Posterior cingulate gyrus (tissue), 11 donors: ENCODE data around the gene MPPED1.

Source experiments
- DNase-seq, 10 donors: peaks; one replicate each; pipeline versions ENCODE4 v3.0.0 to v3.0.0-alpha.2; 2020 to 2021; ENCODE audit warnings: mixed read lengths in 3 of 10
- intact Hi-C: fragments of 100-400 bp; cut with DNase I; formaldehyde crosslinking; loops from one replicate; pipeline ENCODE4 v1.15.1; 2023

MPPED1 gene

GRCh38 chr22:43425976-43426785 is 14.4 kb downstream of the MPPED1 start:
- intact Hi-C loops = no loop called here
- DNase-seq = peak in 3 of 10 donors; percentile 61 to 74 (median 74)

GRCh38 chr22:43426816-43427215 is 15.0 kb downstream of the MPPED1 start:
- intact Hi-C loops = no loop called here
- peak in 3 of 10 donors; percentile 35 to 84 (median 67) for DNase-seq

- intact Hi-C loops = no loop called here
- peak in 3 of 10 donors; percentile 56 to 87 (median 75) for DNase-seq
Observed at GRCh38 chr22:43427296-43428004, 15.6 kb downstream of the MPPED1 start.

DNA sequence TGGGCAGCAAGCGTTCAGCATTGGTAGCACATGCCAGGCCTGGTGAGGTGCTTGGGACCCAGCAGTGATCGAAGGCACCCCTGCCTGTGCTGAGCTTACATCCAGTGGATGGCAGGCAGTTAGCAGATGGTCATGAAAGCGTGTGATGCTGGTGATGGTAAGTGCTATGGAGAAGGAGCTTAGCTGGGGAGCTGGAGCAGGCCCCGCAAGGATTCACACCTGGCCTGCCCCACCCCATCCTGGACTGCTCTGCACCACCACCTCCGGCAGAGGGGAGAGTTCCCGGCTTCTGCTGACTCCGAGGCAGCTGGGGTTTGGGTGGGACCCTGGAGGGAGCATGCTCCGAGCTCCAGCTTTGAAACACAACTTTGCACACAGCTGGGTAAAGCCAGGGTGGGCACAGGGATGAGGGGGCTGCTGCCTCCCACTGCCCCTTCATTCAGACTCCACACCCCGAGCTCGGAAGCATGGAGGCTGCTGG is 16.2 kb downstream of the MPPED1 start:
- DNase-seq = peak in 3 of 10 donors; percentile 69 to 73 (median 71)
- intact Hi-C loops = no loop called here

- intact Hi-C loops = no loop called here
- DNase-seq = peak in 2 of 10 donors; percentile 17 to 34
Observed at GRCh38 chr22:43428521-43428920, 16.7 kb downstream of the MPPED1 start.

GRCh38 chr22:43429426-43429825 is 17.6 kb downstream of the MPPED1 start:
- intact Hi-C loops = no loop called here
- peak in 3 of 10 donors; percentile 66 to 83 (median 70) for DNase-seq

DNA sequence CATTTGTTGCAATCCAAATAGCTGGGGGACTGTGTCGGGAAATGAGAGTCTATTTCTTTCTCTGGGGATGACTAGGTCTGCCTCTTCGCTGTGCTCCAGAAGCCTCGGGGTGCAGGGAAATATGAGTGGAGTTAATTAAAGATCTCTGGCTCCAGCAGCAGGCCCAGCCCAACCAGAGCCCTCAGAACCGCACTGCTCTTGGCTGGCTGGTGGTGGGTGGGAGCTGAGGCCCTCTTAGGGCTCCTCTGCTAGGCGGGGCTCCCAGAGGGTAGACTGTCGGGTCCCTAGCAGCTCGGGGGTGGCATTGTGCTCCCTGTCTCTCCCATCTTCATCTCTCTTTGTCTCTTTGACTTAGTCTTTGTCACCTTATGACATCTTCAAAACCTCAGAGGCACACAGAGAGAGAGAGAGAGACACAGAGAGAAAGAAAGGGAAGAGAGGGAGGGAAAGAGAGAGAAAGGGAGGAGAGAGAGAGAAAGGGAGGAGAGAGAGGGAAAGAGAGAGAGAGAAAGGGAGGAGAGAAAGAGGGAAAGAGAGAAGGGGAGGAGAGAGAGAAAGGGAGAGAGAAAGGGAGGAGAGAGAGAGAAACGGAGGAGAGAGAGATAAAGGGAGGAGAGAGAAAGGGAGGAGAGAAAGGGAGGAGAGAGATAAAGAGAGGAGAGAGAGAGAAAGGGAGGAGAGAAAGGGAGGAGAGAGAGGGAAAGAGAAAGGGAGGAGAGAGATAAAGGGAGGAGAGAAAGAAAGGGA is 20.2 kb downstream of the MPPED1 start:
- intact Hi-C loops = no loop called here
- peak in 1 of 10 donors; percentile 65 for DNase-seq

- intact Hi-C loops = no loop called here
- DNase-seq = peak in 3 of 10 donors; percentile 57 to 63 (median 59)
Observed at GRCh38 chr22:43432883-43433415, 21.1 kb downstream of the MPPED1 start.

DNA sequence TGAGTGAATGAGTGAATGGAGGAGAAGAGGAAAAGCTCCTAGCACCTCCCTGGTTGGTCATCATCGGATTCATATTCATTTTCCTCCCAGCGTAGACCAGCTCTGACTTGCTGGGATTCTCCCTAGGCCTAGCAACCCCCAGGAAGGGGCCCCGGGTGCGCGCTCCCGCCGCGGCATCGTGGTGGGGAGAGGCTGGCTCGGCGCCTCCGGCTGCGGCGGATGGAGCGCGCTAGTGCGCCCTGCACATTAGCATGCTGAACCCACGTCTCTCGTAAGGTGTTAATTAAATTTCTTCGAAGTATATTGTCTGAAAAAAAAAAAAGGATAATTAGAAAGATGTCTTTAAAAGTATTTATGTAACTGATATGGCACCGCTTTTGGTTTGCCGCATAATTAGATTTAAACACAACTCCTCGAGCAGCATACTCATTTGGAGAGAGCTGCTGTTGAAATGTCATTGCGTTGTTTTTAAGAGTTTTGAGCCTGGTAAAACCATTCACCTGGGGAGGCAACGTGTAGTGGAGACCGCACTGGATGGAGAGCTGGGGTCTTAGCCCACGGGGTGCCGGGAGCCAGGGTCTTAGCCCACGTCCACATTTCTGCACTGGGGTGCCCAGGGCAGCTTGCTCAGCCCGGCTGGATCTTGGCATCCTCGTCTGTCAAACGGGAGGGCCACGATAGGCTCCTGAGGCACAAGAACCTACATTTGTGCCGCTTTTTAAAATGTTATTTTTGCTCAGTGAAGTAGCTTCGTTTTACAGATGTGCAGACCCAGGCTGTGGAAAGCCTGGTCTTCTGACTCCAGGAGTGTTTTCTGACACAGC is 21.8 kb downstream of the MPPED1 start:
- intact Hi-C loops = no loop called here
- peak in 4 of 10 donors; percentile 5 to 81 (median 76) for DNase-seq

DNA sequence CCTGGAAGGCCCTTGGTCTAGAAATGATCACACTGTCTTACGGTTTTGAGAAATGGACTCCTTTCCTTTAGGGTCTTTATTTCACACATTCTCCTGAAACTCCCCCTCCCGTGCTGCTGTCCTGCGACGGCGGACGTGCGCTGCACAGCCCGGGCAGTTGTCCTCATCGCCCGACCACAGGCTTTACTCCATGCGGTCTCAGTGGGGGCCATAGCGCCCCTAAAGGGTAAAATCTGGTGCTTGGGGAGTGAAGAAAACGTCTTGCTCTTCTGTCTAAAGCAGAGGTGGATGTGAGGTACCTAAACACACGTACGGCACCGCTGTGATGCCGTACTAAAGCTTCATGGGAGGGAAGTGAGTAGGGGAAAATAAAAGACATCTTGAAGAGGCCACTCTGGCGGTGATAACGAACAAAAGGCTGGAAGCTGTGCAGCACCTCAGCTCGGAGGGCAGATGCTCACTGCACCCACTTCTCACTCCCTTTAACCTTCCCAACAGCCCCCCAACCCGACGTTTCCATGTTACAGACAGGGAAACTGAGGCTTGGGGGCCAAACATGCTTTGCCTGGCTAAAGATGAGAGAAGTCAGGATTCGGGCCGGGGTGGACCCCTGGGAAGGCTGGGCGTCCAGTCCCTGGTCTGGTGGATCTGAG is 22.6 kb downstream of the MPPED1 start:
- intact Hi-C loops = no loop called here
- DNase-seq = peak in 4 of 10 donors; percentile 6 to 52 (median 49)

- intact Hi-C loops = no loop called here
- peak in 3 of 10 donors; percentile 52 to 86 (median 83) for DNase-seq
Observed at GRCh38 chr22:43434928-43435311, 23.1 kb downstream of the MPPED1 start.

DNA sequence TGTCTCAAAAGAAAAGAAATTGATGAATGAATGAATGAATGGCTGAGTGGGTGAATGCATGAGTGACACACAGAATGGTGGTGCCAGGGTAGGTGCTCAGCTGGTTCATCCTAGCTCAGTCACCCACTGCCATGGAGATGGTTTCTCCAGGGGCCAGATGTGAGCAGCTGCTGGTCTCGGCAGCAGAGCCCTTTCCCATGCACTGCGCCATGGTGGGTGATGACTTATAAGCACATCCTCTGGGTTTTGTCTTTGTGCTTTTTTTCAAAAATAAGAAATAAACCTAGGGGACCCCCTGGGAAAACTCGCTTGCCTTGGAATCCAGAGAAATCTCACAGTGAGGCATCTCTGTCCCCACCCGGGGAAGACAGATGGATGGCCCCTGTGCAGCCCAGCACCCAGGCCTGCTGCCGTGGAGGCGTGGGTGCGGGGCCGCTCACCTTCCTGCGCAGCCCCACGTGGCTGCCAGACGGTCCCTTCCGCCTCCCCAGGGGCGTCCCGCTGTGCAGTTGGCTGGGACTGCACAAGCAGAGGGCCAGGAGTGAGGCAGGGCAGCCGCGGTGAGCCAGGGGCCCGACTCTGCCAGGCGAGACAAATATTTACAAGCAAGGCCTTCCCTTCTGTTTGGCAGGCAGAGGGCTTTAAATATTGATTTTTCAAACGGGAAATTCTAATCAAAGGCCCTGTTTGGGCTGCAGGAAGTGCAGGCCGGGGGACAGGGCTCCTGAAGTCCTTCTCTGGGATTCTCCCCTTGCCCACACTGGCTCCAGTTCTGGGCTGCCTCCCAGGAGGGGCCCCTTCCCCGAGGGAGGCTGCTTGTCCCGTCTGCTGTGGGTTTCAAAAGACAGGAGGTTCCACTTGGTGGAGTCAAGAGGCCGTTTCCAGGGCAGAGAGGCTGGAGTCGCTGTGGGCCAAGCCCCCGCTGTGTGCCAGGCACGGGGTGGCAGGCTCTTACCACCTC is 24.3 kb downstream of the MPPED1 start:
- DNase-seq = peak in 2 of 10 donors; percentile 84 to 86

DNA sequence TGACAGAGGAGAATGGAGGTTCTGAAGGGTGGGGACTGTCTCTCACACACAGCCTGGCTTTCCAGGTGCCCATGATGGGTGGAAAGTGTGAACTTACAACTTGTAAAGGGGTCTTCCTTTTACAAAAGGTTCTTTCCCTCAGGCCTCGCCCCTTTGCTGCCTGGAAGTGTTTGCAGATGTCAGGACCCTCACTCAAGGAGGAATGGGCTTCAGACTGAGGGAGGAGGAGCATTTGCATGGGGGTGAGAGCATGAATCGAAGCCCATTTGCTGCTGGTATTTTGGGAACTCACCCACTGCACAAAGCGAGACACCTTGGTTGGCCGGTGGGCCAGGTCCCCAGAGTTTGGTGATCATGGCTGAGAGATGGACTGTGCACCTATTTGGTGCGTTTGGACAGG is 25.1 kb downstream of the MPPED1 start:
- intact Hi-C loops = no loop called here
- DNase-seq = peak in 1 of 10 donors; percentile 60

More for the DNA sequence above, 24.3 kb downstream of the MPPED1 start:
- intact Hi-C loops = no loop called here

DNA sequence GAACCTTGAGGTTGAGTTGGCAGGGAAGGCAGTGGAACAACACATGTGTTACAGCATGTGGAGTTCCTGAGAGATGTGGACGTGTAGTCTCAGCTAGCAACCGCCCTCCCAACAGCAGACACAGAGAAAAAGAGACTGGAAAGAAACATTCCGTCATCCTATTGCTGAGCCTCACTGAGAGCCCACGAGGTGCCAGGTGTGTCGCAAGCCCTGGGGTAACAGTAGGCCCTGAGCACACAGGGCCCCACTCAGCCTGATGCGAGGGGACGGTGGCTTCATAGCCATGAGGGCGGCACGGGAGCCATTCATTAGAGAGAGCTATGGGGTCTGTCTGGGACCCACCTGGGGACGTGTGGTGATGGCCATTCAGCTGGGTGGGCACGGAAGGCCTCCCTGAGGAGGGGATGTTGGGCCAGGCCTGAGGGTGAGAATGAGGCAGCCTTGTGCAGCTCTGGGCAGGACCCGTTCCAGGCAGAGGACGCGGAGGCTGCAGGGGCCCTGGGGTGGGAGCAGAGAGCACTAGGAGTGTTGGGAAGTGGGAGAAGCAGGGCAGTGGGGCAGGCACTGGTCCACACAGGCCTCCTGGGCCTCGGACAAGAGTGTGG is 26.2 kb downstream of the MPPED1 start:
- intact Hi-C loops = no loop called here
- peak in 1 of 10 donors; percentile 69 for DNase-seq

DNA sequence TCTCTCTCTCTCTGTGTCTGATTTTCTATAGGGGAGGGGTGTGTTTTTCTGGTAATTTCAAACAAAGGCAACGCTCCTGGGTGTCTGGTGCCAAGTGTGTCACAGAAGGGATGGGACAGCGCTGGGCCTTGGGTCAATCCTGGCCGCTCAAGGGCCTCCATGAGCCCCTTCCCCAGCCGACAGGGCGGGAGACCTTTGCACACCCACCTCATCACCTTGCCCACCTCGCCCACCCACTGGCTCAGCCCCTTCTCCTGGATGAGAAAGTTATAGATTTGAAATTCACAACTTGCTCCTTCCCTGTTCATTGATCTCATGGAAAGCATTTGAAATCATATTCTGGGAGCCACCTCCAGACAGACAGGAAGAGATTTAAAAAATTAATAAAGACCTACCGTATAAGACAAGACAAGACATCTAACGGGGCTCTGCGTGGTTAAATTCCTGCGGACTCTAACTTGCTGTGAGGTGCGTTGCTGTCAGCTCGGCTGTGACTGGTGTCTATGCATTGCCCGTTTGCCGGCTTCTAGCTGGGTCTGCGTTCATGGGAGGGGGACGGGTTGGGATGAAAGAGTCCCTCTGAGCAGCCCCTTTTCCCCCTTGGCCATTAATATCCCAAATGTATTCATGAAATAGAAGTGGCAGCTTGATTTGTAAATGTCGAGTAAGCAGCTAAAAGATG is 27.0 kb downstream of the MPPED1 start:
- intact Hi-C loops = no loop called here
- peak in 1 of 10 donors; percentile 59 for DNase-seq

DNA sequence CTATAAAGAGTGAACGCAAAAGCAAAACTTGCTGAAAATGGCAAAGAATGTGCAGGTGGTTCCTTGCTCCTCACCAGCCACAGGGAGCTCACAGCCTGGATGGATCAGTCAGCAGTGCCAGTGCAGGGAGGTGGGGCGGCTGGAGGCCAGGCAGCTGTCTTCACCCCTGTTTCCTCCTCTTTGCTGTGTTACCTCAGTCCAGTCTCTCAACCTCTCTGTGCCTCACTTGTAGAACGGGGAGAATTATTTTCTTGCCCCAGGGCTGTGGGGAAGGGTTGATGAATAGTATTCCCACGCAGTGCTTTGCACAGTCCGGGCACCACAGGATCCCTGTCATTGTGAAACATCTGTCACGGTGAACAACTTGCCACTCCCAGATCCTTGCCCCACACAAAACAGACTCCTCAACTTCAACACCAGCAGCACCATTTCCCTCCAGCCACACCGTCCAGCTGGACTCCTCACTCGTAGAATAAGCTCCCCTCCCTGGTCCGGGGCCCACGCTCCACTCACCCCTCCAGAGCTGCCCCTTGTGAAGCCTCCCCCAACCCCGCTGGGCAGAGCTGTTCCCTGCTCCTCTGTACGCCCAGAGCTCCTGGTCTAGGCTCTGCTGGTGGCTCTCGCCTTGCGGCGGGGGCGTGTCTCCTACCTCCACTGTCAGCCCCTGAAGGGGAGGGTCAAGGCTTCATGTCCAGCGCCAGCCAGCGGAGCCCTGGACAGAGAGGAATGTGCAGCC is 27.7 kb downstream of the MPPED1 start:
- DNase-seq = peak in 1 of 10 donors; percentile 74
- intact Hi-C loops = no loop called here
